ENCODE data around the gene OOSP3. TPM values are rescaled to one million over a fixed set of nuclear protein-coding genes. Genes with fewer than 3 reads are reported as not detected.
"Not testable (repeated sequence)": the region's sequence is repeated elsewhere in the genome, so short reads cannot be mapped to it uniquely, and the experiment has no call there.

The OOSP3 gene
- total RNA-seq, 1 donor from 2014 or later = 0.29 TPM

DNA sequence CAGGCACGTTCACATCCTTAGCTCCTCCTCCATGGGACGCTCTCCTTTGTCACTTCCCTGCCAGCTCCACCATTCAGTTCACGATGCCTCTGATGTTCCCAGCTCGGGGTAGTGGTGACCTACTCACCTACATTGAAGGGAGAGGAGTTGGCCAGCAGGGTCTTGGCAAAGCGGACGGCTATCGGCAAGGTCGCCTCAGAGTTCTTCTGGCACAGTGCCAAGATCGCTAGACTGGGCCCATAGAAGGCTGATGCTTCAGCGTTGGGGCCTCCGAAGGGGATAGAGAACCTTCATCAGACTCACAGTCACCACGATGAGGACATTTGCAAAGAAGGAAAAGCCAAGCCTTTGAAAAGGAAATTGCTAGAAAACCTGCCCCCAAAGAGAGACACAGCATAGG, 36.3 kb upstream of the OOSP3 start:
- intact Hi-C loops (cut with micrococcal nuclease) = no loop called here
- no peak for TF ChIP-seq CTCF (IDR thresholded peaks at IDR 0.05)
- POLR2A ChIA-PET = no interaction called here
- no peak overlapping the region for H3K4me3 Mint-ChIP-seq
- no peaks in the 10 kb centered on the region for H3K9me3 Mint-ChIP-seq
- no peaks in the 10 kb centered on the region for H3K36me3 Mint-ChIP-seq (ENCODE audit: low read depth)
- H3K27me3 Mint-ChIP-seq = peaks cover 3% of the 10 kb centered on the region
- H3K4me1 Mint-ChIP-seq = no peaks in the 10 kb centered on the region
- CTCF ChIA-PET = no interaction called here
- no peak for DNase-seq
- ATAC-seq (ENCODE audit: low read depth) = no peak
- no peak overlapping the region for H3K27ac Mint-ChIP-seq

DNA sequence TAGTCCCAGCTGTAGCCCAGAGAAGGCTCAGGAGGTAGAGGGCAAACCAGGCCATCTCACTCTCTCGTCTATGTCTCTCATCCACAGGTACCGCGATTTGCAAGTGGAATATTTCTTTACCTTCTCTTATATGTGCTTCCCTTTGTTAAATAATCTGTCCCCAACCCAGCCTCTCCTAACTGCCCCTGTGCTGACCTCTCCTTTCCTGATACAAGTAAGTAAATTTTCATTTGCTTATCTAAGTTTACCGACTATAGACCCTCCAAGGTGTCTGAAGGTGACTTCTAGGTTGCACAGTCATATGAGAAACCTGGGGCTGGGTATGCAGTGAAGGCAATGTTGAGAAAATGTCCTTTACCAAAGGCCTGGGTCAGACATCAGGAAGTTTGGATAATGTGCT, 33.2 kb upstream of the OOSP3 start, which contains the start of gene CBLIF:
Gene CBLIF (minus strand): TSS at position 101 of the 400 bp plus-strand sequence. CDS start 46 bp downstream, at position 55.
- intact Hi-C loops (cut with micrococcal nuclease) = no loop called here
- CTCF ChIA-PET = no interaction called here
- Mint-ChIP-seq H3K9me3 (no peaks in the 10 kb centered on the region), H3K27me3 (peaks cover 5% of the 10 kb centered on the region), H3K36me3 (ENCODE audit: low read depth) (no peaks in the 10 kb centered on the region), H3K4me3 (no peak within 1 kb of the TSS), H3K27ac (no peak within 1 kb of the TSS), H3K4me1 (no peaks in the 10 kb centered on the region)
- POLR2A ChIA-PET = no interaction called here
- no peak for TF ChIP-seq CTCF (IDR thresholded peaks at IDR 0.05)
- DNase-seq = no peak
- no peak for ATAC-seq (ENCODE audit: low read depth)

DNA sequence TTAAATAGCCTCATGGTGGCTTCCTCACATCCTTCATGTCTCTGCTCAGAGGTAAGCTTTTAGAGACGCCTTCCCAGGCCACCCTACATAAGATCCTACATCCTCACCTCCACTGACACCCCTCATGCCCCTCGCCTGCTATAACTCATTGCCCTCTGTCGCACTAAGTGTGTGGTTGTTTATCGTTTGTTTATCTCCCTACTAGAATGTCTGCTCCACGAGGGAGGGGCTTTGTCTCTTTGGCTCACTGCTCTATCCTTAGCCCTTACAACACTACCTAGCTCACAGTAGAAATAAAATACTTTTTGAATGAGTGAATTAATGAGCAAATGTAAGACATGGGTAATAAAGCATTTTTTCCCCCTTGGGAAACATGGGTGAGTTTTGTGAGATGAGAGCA, 32.0 kb upstream of the OOSP3 start:
- no peaks in the 10 kb centered on the region for H3K4me1 Mint-ChIP-seq
- peaks cover 5% of the 10 kb centered on the region for H3K27me3 Mint-ChIP-seq
- ChIA-PET CTCF (no interaction called here), POLR2A (no interaction called here)
- H3K27ac Mint-ChIP-seq = no peak overlapping the region
- H3K9me3 Mint-ChIP-seq = no peaks in the 10 kb centered on the region
- intact Hi-C loops (cut with micrococcal nuclease) = no loop called here
- H3K36me3 Mint-ChIP-seq (ENCODE audit: low read depth) = no peaks in the 10 kb centered on the region
- no peak for ATAC-seq (ENCODE audit: low read depth)
- no peak overlapping the region for H3K4me3 Mint-ChIP-seq
- TF ChIP-seq CTCF (IDR thresholded peaks at IDR 0.05) = no peak
- DNase-seq = no peak

GRCh38 chr11:59847626-59848025, 31.0 kb upstream of the OOSP3 start:
- TF ChIP-seq CTCF (IDR thresholded peaks at IDR 0.05) = no peak
- H3K4me3 Mint-ChIP-seq = no peak overlapping the region
- intact Hi-C loops (cut with micrococcal nuclease) = no loop called here
- peaks cover 5% of the 10 kb centered on the region for H3K27me3 Mint-ChIP-seq
- no peaks in the 10 kb centered on the region for H3K4me1 Mint-ChIP-seq
- ChIA-PET CTCF (no interaction called here), POLR2A (no interaction called here)
- H3K36me3 Mint-ChIP-seq (ENCODE audit: low read depth) = no peaks in the 10 kb centered on the region
- ATAC-seq (ENCODE audit: low read depth) (no peak), DNase-seq (no peak)
- no peaks in the 10 kb centered on the region for H3K9me3 Mint-ChIP-seq
- no peak overlapping the region for H3K27ac Mint-ChIP-seq

DNA sequence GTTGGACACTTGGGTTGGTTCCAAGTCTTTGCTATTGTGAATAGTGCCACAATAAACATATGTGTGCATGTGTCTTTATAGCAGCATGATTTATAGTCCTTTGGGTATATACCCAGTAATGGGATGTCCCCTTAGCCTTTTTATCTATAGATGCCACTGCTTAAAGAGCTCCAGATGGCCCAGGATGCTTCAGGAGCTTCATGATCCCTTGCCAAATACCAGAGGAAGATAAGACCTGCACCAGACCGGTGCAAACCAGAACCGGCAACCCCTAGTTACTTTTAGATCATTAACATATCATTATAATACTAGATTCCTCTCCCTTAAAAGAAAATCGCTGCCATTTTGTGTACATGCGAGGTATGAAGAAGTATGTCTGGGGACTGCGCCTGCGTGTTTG, 30.1 kb upstream of the OOSP3 start:
- H3K9me3 Mint-ChIP-seq; H3K27me3 Mint-ChIP-seq; H3K27ac Mint-ChIP-seq; intact Hi-C loops (cut with micrococcal nuclease); H3K36me3 Mint-ChIP-seq (ENCODE audit: low read depth); DNase-seq; CTCF ChIA-PET; H3K4me1 Mint-ChIP-seq; POLR2A ChIA-PET; ATAC-seq (ENCODE audit: low read depth); H3K4me3 Mint-ChIP-seq: not testable (repeated sequence)

- Mint-ChIP-seq H3K36me3 (ENCODE audit: low read depth) (no peaks in the 10 kb centered on the region), H3K9me3 (no peaks in the 10 kb centered on the region), H3K4me1 (no peaks in the 10 kb centered on the region), H3K27me3 (peaks cover 7% of the 10 kb centered on the region), H3K4me3 (no peak overlapping the region), H3K27ac (no peak overlapping the region)
- no peak for ATAC-seq (ENCODE audit: low read depth)
- intact Hi-C loops (cut with micrococcal nuclease) = no loop called here
- ChIA-PET POLR2A (no interaction called here), CTCF (no interaction called here)
- no peak for DNase-seq
- TF ChIP-seq CTCF (IDR thresholded peaks at IDR 0.05) = no peak
These were observed 29.5 kb upstream of the OOSP3 start for GRCh38 chr11:59849129-59849528.

- H3K9me3 Mint-ChIP-seq; ATAC-seq (ENCODE audit: low read depth); CTCF ChIA-PET; H3K4me3 Mint-ChIP-seq; DNase-seq; H3K4me1 Mint-ChIP-seq; H3K36me3 Mint-ChIP-seq (ENCODE audit: low read depth); POLR2A ChIA-PET; intact Hi-C loops (cut with micrococcal nuclease); H3K27me3 Mint-ChIP-seq; H3K27ac Mint-ChIP-seq: not testable (repeated sequence)
These were observed 29.0 kb upstream of the OOSP3 start for GRCh38 chr11:59849551-59849950.

DNA sequence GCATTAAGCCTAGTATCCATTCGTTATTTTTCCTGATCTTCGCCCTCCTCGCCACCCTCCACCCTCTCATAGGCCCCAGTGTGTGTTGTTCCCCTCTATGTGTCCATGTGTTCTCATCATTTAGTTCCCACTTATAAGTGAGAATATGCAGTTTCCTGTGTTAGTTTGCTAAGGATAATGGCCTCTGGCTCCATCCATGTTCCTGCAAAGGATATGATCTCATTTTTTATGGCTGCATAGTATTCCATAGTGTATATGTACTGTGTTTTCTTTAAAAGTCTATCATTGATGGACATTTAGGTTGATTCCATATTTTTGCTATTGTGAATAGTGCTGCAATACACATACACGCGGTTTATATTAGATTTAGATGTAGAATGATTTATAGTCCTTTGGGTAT, 27.2 kb upstream of the OOSP3 start:
- DNase-seq; POLR2A ChIA-PET; H3K9me3 Mint-ChIP-seq; H3K27ac Mint-ChIP-seq; ATAC-seq (ENCODE audit: low read depth); H3K36me3 Mint-ChIP-seq (ENCODE audit: low read depth); H3K4me1 Mint-ChIP-seq; H3K4me3 Mint-ChIP-seq; CTCF ChIA-PET; intact Hi-C loops (cut with micrococcal nuclease); H3K27me3 Mint-ChIP-seq: not testable (repeated sequence)

Data from activated B cell treated with CpG ODN at 0.5 μM for 24 hours (primary cell).